Measurements from ENCODE around the gene CX3CR1. TPM values are rescaled to one million over a fixed set of nuclear protein-coding genes. Genes with fewer than 3 reads are reported as not detected.

The CX3CR1 gene
- total RNA-seq, 4 donors from 2014 or later = 0.35 to 0.57 (median 0.44) TPM; not detected in 1

- TF ChIP-seq CTCF (IDR thresholded peaks at IDR 0.05) = no peak
- no peak for TF ChIP-seq POLR2A (IDR thresholded peaks at IDR 0.05)
- no peaks in the 10 kb centered on the region for H3K27me3 ChIP-seq
- WGBS, 2 donors = 63 to 64% methylated on average over 5 to 6 of the region's 6 CpGs
- peaks cover 5 to 17% (median 7%) of the 10 kb centered on the region in 3 donors for H3K4me1 ChIP-seq
- no peaks in the 10 kb centered on the region for H3K36me3 ChIP-seq
- intact Hi-C loops (cut with DNase I) = no loop called here
- no peak for DNase-seq
- no peak overlapping the region for H3K4me3 ChIP-seq
- H3K27ac ChIP-seq = no peak overlapping the region
- H3K9me3 ChIP-seq = no peaks in the 10 kb centered on the region
Observed at GRCh38 chr3:39249453-39250115, 30.3 kb downstream of the CX3CR1 start.

- DNase-seq = no peak
- intact Hi-C loops (cut with DNase I) = no loop called here
- peaks cover 0 to 12% (median 0%) of the 10 kb centered on the region in 4 donors for H3K27me3 ChIP-seq
- H3K4me1 ChIP-seq = no peaks in the 10 kb centered on the region
- no peaks in the 10 kb centered on the region for H3K9me3 ChIP-seq
- no peaks in the 10 kb centered on the region for H3K36me3 ChIP-seq
- no peak overlapping the region for H3K4me3 ChIP-seq
- TF ChIP-seq POLR2A (IDR thresholded peaks at IDR 0.05) (no peak), CTCF (IDR thresholded peaks at IDR 0.05) (no peak)
- H3K27ac ChIP-seq = no peak overlapping the region
Observed at GRCh38 chr3:39241561-39241960, 38.3 kb downstream of the CX3CR1 start.

- Histone ChIP-seq H3K4me3 (no peak overlapping the region), H3K9me3 (no peaks in the 10 kb centered on the region), H3K4me1 (peaks cover 0 to 6% (median 0%) of the 10 kb centered on the region in 3 donors), H3K27ac (no peak overlapping the region), H3K36me3 (no peaks in the 10 kb centered on the region), H3K27me3 (peaks cover 0 to 34% (median 0%) of the 10 kb centered on the region in 4 donors)
- intact Hi-C loops (cut with DNase I) = no loop called here
- no peak for TF ChIP-seq CTCF (IDR thresholded peaks at IDR 0.05)
- TF ChIP-seq POLR2A (IDR thresholded peaks at IDR 0.05) = no peak
- no peak for DNase-seq
- 71 to 79% methylated on average over 5 of the region's 6 CpGs for WGBS, 2 donors
Observed at GRCh38 chr3:39237027-39237426, 42.8 kb downstream of the CX3CR1 start.

GRCh38 chr3:39234651-39235050 is 45.2 kb downstream of the CX3CR1 start:
- Histone ChIP-seq H3K4me1 (peaks cover 0 to 6% (median 0%) of the 10 kb centered on the region in 3 donors), H3K9me3 (no peaks in the 10 kb centered on the region), H3K27me3 (peaks cover 0 to 34% (median 0%) of the 10 kb centered on the region in 4 donors), H3K4me3 (no peak overlapping the region), H3K36me3 (no peaks in the 10 kb centered on the region), H3K27ac (no peak overlapping the region)
- intact Hi-C loops (cut with DNase I) = no loop called here
- WGBS, 2 donors = 29 to 42% methylated on average over 1 to 2 of the region's 2 CpGs
- DNase-seq = no peak
- TF ChIP-seq POLR2A (IDR thresholded peaks at IDR 0.05) = no peak
- TF ChIP-seq CTCF (IDR thresholded peaks at IDR 0.05) = no peak

GRCh38 chr3:39232859-39233258 is 47.0 kb downstream of the CX3CR1 start:
- intact Hi-C loops (cut with DNase I) = no loop called here

More at GRCh38 chr3:39232859-39233258, 47.0 kb downstream of the CX3CR1 start:
- Histone ChIP-seq H3K4me1 (peaks cover 0 to 6% (median 0%) of the 10 kb centered on the region in 3 donors), H3K36me3 (no peaks in the 10 kb centered on the region), H3K9me3 (no peaks in the 10 kb centered on the region), H3K4me3 (no peak overlapping the region), H3K27ac (no peak overlapping the region), H3K27me3 (peaks cover 0 to 30% (median 0%) of the 10 kb centered on the region in 4 donors)
- TF ChIP-seq CTCF (IDR thresholded peaks at IDR 0.05) (no peak), POLR2A (IDR thresholded peaks at IDR 0.05) (no peak)
- no peak for DNase-seq
- WGBS, 2 donors = 26 to 31% methylated on average over 3 of the region's 3 CpGs
